ENCODE measurements around the gene WFS1.

WFS1 gene

DNA sequence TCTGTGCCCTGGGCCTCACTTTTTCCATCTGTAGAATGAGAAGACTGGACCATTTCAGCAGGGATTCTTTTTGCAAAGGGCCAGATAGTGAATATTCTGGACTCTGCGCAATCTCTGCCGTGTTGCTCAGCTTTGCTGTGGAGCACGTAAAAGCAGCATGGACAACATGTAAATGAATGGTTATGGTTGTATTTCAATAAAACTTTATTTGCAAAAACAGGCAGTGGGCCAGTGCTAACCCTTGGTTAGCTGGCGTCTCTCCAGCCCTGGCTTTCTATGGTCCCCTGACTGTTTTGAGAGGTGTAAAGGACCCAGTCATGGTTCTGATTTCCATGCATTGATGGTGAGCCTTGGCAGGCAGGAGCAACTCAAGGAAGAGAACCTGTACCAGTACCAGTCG lies 18.7 kb downstream of the WFS1 start:
- in situ Hi-C loops (cut with MboI; ENCODE audit: low sequenced_read_pairs, unreplicated experiment): no loop called here
- TF ChIP-seq, protein P1, sequence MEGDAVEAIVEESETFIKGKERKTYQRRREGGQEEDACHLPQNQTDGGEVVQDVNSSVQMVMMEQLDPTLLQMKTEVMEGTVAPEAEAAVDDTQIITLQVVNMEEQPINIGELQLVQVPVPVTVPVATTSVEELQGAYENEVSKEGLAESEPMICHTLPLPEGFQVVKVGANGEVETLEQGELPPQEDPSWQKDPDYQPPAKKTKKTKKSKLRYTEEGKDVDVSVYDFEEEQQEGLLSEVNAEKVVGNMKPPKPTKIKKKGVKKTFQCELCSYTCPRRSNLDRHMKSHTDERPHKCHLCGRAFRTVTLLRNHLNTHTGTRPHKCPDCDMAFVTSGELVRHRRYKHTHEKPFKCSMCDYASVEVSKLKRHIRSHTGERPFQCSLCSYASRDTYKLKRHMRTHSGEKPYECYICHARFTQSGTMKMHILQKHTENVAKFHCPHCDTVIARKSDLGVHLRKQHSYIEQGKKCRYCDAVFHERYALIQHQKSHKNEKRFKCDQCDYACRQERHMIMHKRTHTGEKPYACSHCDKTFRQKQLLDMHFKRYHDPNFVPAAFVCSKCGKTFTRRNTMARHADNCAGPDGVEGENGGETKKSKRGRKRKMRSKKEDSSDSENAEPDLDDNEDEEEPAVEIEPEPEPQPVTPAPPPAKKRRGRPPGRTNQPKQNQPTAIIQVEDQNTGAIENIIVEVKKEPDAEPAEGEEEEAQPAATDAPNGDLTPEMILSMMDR (IDR thresholded peaks at IDR 0.05; ENCODE audit: borderline replicate concordance, control extremely low read depth, extremely low read depth, insufficient read depth, missing control alignments): no peak
- DNase-seq (ENCODE audit: low spot score): no peak

DNA sequence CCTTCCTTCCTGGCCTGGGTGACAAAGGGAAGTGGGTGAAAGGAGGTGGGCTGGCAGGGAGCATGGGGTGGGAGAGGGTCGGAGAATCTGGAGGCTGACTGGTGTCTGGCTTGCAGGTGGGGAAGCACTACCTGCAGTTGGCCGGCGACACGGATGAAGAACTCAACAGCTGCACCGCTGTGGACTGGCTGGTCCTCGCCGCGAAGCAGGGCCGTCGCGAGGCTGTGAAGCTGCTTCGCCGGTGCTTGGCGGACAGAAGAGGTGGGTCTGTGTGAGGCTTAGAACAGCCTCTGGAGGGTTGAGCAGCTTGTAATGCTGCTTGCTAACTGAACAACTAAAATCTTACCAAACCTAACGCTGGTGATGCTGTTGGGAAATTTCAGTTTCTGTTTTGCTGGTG lies 19.2 kb downstream of the WFS1 start:
- TF ChIP-seq, protein P1 (IDR thresholded peaks at IDR 0.05; ENCODE audit: borderline replicate concordance, control extremely low read depth, extremely low read depth, insufficient read depth, missing control alignments): no peak
- in situ Hi-C loops (cut with MboI; ENCODE audit: low sequenced_read_pairs, unreplicated experiment): no loop called here
- no peak for DNase-seq (ENCODE audit: low spot score)

DNA sequence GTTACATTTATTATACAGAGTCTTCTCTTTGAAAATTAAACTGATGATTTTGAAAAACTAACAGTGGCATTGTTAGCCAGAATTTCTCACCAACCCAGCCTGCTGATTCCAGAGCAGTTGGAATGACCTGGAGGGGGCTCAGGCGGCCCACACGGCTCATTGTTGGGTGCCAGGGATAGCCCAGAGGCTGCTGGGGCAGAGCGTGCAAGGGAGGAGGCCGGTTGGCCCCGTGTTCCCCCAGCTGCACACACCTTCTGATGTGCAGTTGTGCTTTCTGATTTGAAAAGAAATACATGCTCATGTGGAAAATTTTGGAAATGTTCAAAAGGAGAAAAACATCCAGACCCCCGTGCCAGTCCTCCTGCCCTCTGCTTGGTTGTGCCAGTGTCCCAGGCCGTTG lies 20.6 kb downstream of the WFS1 start:
- TF ChIP-seq, protein P1 (IDR thresholded peaks at IDR 0.05; ENCODE audit: borderline replicate concordance, control extremely low read depth, extremely low read depth, insufficient read depth, missing control alignments): no peak
- no peak for DNase-seq (ENCODE audit: low spot score)
- in situ Hi-C loops (cut with MboI; ENCODE audit: low sequenced_read_pairs, unreplicated experiment): no loop called here

DNA sequence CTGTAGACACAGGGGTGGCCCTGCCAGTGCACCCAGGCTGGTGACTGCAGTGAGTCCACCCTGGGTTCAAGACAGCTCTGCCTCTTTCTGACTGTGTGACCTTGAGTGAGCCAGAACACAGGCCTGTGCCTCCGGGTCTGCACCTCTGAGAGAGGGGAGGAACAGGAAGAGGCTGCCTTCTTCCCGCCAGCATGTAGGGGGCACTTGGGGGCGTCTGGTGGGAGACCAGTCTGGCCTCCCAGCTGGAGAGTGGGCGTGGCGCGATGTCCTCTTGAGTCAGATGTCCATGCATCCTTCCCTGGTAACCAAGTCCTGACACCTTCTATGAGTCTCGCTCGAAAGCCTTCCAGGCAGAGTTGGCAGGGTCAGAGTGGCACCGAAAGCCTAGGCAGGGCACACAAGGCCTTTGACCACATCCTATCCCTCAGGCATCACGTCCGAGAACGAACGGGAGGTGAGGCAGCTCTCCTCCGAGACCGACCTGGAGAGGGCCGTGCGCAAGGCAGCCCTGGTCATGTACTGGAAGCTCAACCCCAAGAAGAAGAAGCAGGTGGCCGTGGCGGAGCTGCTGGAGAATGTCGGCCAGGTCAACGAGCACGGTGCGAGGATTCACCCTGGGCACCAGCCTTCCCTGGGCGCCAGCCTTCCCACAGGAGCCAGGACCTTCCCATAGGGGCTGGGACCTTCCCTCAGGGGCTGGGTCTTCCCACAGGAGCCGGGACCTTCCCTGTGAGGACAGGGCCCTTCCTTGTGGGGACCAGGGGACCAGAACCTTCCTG lies 21.3 kb downstream of the WFS1 start:
- TF ChIP-seq, protein P1 (IDR thresholded peaks at IDR 0.05; ENCODE audit: borderline replicate concordance, control extremely low read depth, extremely low read depth, insufficient read depth, missing control alignments): no peak
- in situ Hi-C loops (cut with MboI; ENCODE audit: low sequenced_read_pairs, unreplicated experiment): no loop called here
- DNase-seq (ENCODE audit: low spot score): no peak

DNA sequence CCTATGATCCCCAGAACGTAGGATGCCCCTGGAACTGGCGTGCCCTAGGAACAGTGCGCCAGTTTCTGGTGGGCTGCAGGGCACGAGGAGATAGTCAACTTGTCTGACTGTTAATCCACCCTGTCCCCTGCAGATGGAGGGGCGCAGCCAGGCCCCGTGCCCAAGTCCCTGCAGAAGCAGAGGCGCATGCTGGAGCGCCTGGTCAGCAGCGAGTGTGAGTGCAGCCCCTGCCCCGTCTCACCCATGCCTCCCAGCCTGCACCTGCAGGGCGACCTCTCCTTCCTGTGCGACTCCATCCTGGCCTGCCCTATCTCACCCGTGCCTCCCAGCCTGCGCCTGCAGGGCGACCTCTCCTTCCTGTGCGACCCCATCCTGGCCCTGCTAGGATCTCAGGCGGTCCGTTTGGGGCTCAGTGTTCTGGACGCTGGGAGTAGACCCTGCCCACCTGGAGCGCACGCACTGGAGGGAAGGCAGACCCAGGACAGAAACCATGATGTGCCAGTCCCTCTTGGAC lies 22.2 kb downstream of the WFS1 start:
- no peak for DNase-seq (ENCODE audit: low spot score)
- TF ChIP-seq, protein P1 (IDR thresholded peaks at IDR 0.05; ENCODE audit: borderline replicate concordance, control extremely low read depth, extremely low read depth, insufficient read depth, missing control alignments): no peak
- in situ Hi-C loops (cut with MboI; ENCODE audit: low sequenced_read_pairs, unreplicated experiment): no loop called here

DNA sequence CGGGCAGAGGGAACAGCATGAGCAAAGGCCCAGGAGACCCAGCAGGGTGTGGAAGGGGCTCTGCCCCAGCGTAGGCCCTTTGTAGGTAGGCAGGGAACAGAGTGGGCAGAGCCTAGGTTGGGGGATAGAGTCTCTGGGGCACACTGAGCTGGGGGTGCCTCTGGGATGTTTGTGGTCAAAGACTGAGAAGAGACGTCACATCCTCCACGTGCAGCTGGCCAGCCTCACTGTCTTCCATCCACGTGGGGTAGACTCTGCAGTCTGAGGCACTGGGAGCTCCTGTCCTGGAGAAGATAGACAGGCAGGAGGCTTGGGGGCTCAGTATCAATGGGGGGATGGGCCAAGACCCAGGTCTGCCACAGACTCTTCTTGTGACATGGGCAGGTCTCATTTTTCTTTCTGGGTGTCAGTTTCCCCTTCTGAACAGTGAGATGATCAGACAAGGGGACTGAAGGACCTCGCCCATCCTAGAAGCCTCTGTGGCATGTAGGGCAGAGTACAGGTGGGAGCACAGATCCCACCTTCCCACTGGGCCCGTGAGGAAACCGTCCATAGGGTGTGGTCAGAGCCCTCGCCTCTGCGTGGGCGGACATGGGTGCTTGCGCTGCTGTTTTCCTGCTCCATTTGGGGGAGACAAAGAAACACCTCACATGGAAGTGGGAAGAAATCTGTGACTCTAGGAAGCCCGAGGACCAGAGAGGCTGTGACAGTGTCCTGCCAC lies 22.9 kb downstream of the WFS1 start:
- in situ Hi-C loops (cut with MboI; ENCODE audit: low sequenced_read_pairs, unreplicated experiment): no loop called here
- DNase-seq (ENCODE audit: low spot score): no peak
- TF ChIP-seq, protein P1 (IDR thresholded peaks at IDR 0.05; ENCODE audit: borderline replicate concordance, control extremely low read depth, extremely low read depth, insufficient read depth, missing control alignments): no peak

All from GM13976 (cell line).